Stimulated activated CD8-positive, alpha-beta memory T cell treated with anti-CD3 and anti-CD28 coated beads, Interleukin-7, amount 100 ng/mL, for 1 hour (primary cell): ENCODE results near the gene SKP1.
A peak's percentile ranks its signal among the peaks of the same experiment; 100 is the strongest.

Experiments
- DNase-seq, 2 donors: peaks; one replicate each; pipeline ENCODE4 v3.0.0-alpha.2; 2020; ENCODE audit warnings: low read depth in 2 of 2

The SKP1 gene

GRCh38 chr5:134143944-134144941 is 32.5 kb downstream of the SKP1 start:
- no peak for DNase-seq

- no peak for DNase-seq
Observed at GRCh38 chr5:134143431-134143830, 33.3 kb downstream of the SKP1 start.

GRCh38 chr5:134142806-134143205 is 33.9 kb downstream of the SKP1 start:
- DNase-seq: no peak

GRCh38 chr5:134142052-134142451 is 34.7 kb downstream of the SKP1 start:
- DNase-seq: no peak

- DNase-seq: no peak
Observed at GRCh38 chr5:134141331-134142050, 35.3 kb downstream of the SKP1 start.

- no peak for DNase-seq
Observed at GRCh38 chr5:134140530-134141201, 36.1 kb downstream of the SKP1 start.

- no peak for DNase-seq
Observed at GRCh38 chr5:134139891-134140469, 36.8 kb downstream of the SKP1 start.

GRCh38 chr5:134139377-134139851 is 37.3 kb downstream of the SKP1 start:
- no peak for DNase-seq

- DNase-seq: no peak
Observed at GRCh38 chr5:134138416-134139376, 38.1 kb downstream of the SKP1 start.

- DNase-seq: no peak
Observed at GRCh38 chr5:134136771-134137170, 40.0 kb downstream of the SKP1 start.

- DNase-seq: no peak
Observed at GRCh38 chr5:134136221-134136631, 40.5 kb downstream of the SKP1 start.

- DNase-seq: no peak
Observed at GRCh38 chr5:134135091-134135655, 41.6 kb downstream of the SKP1 start.

- no peak for DNase-seq
Observed at GRCh38 chr5:134133995-134134541, 42.7 kb downstream of the SKP1 start.

GRCh38 chr5:134133188-134133994 is 43.4 kb downstream of the SKP1 start:
- no peak for DNase-seq

- DNase-seq: peak; percentile 56 to 70
Observed at GRCh38 chr5:134132372-134133187, 44.2 kb downstream of the SKP1 start.

- DNase-seq: no peak
Observed at GRCh38 chr5:134131578-134132350, 45.0 kb downstream of the SKP1 start.

- DNase-seq: no peak
Observed at GRCh38 chr5:134131165-134131564, 45.6 kb downstream of the SKP1 start.
